Mucosa of descending colon (tissue), 3 donors: ENCODE results near the gene HS3ST4. TPM values are rescaled to one million over a fixed set of nuclear protein-coding genes. Genes with fewer than 3 reads are reported as not detected.

ENCODE experiments used
- ATAC-seq: fragments of 200-7000 bp; cut with Tn5 transposase; one replicate; pipeline ENCODE4 v1.9.1; 2020; ENCODE audit warnings: mild to moderate bottlenecking, moderate library complexity
- DNase-seq, 3 donors: peaks; one replicate each; pipeline ENCODE4 v3.0.0-alpha.2; 2020
- H3K36me3 ChIP-seq: fragments of 200-600 bp; one replicate; pipeline ENCODE4 v1.8.0; 2021; ENCODE audit warnings: low read depth, mild to moderate bottlenecking
- H3K4me1 ChIP-seq: fragments of 200-600 bp; one replicate; pipeline ENCODE4 v1.8.0; 2021; ENCODE audit warnings: low read depth, mild to moderate bottlenecking
- H3K4me3 ChIP-seq: fragments of 200-600 bp; one replicate; pipeline ENCODE4 v1.8.0; 2021; ENCODE audit warnings: mild to moderate bottlenecking
- H3K9me3 ChIP-seq: fragments of 200-600 bp; one replicate; pipeline ENCODE4 v1.8.0; 2021; ENCODE audit warnings: mild to moderate bottlenecking
- intact Hi-C, 2 donors: fragments of 100-400 bp; cut with DNase I in 1 of 2; cut with micrococcal nuclease in 1 of 2; formaldehyde crosslinking; loops; one replicate each; pipeline versions ENCODE4 v1.11.0 to v1.11.1; 2022; cut with DNase I, micrococcal nuclease
- total RNA-seq, 3 donors: library from RNA; stranded (reverse); fragmentation: NEBNext Ultra II Directional in 2 of 3; extraction: Animal tissue kit (Norgen Biotek cat#: 25700) in 2 of 3; gene quantifications; one replicate each; pipeline versions ENCODE4 v1.2.1 to v1.2.4, GENCODE V29; 2021 to 2023
- TF ChIP-seq, protein P1 (sequence below): fragments of 200-600 bp; IDR thresholded peaks from one replicate; pipeline ENCODE4 v1.8.0; 2022; ENCODE audit warnings: antibody characterized with exemption, mild to moderate bottlenecking
- donor health status: DM: no; HTN: no; CAD: no; lungs with moderate emphysema.
- donor health status: DM: no; HTN: no; CAD: no.
- donor health status: DM: no; HTN: yes; CAD: no.

Gene HS3ST4
- total RNA-seq, 3 donors from 2014 or later, result 0.41 TPM; not detected in 2

DNA sequence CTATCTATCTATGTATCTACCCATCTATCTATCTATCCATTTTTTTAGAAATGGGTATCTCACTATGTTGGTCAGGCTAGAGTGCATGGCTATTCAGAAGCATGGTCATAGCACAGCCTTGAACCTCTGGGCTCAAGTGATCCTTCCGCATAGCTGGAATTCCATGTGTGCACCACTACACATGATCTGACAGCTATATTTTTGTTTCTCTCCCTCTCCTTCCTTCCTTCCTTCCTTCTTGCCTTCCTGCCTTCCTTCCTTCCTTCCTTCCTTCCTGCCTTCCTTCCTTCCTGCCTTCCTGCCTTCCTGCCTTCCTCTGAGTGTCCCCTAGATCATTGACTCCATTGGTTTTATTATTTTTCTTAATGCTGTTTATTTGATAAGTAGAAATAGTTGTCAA, 108.1 kb downstream of the HS3ST4 start:
- DNase-seq (no peak), ATAC-seq (no peak)
- no peaks in the 10 kb centered on the region for H3K4me1 ChIP-seq
- no peak overlapping the region for H3K4me3 ChIP-seq
- intact Hi-C loops, result no loop called here
- no peaks in the 10 kb centered on the region for H3K9me3 ChIP-seq
- TF ChIP-seq, protein P1, sequence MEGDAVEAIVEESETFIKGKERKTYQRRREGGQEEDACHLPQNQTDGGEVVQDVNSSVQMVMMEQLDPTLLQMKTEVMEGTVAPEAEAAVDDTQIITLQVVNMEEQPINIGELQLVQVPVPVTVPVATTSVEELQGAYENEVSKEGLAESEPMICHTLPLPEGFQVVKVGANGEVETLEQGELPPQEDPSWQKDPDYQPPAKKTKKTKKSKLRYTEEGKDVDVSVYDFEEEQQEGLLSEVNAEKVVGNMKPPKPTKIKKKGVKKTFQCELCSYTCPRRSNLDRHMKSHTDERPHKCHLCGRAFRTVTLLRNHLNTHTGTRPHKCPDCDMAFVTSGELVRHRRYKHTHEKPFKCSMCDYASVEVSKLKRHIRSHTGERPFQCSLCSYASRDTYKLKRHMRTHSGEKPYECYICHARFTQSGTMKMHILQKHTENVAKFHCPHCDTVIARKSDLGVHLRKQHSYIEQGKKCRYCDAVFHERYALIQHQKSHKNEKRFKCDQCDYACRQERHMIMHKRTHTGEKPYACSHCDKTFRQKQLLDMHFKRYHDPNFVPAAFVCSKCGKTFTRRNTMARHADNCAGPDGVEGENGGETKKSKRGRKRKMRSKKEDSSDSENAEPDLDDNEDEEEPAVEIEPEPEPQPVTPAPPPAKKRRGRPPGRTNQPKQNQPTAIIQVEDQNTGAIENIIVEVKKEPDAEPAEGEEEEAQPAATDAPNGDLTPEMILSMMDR, result no peak
- H3K36me3 ChIP-seq, result no peaks in the 10 kb centered on the region

DNA sequence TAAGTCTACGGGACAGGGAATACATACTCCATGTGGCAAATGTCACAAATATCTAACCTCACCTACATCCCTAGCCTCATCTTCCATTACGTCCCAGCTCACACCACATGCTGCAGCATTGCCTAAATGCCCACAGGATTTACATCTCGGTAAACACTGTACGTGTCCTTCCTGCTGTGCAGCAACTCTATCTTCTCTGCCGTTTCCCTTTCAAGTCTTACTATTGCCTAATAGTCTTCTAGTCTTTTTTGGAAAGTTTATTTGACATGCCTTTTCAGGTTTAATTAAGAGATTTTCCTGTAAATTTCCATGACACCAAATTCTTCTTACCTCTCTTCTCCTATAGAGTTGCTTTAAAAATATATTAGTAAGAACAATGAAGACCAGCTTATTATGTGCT, 120.5 kb downstream of the HS3ST4 start:
- DNase-seq (no peak), ATAC-seq (no peak)
- Histone ChIP-seq H3K36me3 (no peaks in the 10 kb centered on the region), H3K4me3 (no peak overlapping the region), H3K4me1 (no peaks in the 10 kb centered on the region), H3K9me3 (no peaks in the 10 kb centered on the region)
- TF ChIP-seq, protein P1, result no peak
- intact Hi-C loops, result no loop called here

DNA sequence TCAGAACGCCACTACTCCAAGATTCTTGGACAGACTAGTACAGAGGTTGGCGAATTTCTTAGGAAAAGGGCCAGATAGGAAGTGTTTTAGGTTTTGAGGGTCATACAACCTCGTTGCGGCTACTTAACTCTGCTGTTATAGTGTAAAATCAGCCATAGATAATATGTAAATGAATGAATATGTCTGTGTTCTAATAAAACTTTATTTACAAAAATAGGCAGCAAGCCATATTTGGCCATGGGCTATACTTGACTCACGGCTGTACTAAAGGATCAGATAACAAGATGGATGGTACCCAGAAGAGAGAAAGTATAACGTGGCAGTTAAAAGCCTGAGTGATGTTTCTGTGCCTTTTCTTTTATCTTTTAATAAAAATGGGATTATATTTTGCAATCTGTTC, 125.5 kb downstream of the HS3ST4 start:
- H3K4me1 ChIP-seq, result no peaks in the 10 kb centered on the region
- no peaks in the 10 kb centered on the region for H3K36me3 ChIP-seq
- TF ChIP-seq, protein P1, result no peak
- intact Hi-C loops, result no loop called here
- no peaks in the 10 kb centered on the region for H3K9me3 ChIP-seq
- H3K4me3 ChIP-seq, result no peak overlapping the region
- no peak for ATAC-seq
- no peak for DNase-seq

DNA sequence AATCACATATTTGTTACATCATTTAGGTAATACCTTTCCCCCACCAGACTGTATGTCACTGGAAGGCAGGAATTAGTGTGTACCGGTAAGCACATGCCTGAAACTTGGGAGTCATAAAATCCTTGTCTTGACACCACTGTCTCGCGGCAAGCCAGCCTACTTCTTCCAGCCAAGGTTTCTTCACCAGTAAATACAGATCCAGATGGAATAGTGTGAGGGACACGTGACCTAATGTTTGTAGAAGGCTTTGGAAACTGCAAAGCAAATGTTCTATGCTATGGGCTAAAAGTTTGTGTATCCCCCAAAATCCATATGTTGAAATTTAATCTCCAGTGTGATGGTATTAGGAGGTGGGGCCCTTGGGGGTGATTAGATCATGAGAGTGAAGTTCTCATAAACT, 126.1 kb downstream of the HS3ST4 start:
- TF ChIP-seq, protein P1, result no peak
- Histone ChIP-seq H3K9me3 (no peaks in the 10 kb centered on the region), H3K36me3 (no peaks in the 10 kb centered on the region), H3K4me1 (no peaks in the 10 kb centered on the region), H3K4me3 (no peak overlapping the region)
- no peak for DNase-seq
- intact Hi-C loops, result no loop called here
- no peak for ATAC-seq

DNA sequence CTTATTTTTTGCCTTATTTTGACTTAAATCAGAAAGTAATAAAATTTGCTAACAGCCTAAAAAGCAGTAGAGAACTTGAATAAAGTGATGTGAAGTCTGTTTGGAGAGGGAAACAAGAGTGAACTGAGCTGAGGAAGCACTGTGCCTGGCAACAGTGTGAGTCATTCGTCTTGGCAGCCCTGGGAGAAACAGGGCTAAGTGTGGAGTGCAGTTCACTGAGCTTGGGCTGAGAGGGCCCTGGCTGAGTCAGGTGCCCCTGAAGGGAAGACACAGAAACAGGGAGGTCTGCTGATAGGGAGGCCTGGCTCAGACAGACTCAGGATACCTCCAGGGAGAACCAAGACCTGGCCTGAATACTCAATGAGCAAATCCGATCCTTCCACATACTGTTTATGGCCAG, 132.1 kb downstream of the HS3ST4 start:
- ATAC-seq (no peak), DNase-seq (no peak)
- H3K4me3 ChIP-seq, result no peak overlapping the region
- intact Hi-C loops, result no loop called here
- TF ChIP-seq, protein P1, result no peak
- H3K36me3 ChIP-seq, result no peaks in the 10 kb centered on the region
- H3K9me3 ChIP-seq, result no peaks in the 10 kb centered on the region
- no peaks in the 10 kb centered on the region for H3K4me1 ChIP-seq

DNA sequence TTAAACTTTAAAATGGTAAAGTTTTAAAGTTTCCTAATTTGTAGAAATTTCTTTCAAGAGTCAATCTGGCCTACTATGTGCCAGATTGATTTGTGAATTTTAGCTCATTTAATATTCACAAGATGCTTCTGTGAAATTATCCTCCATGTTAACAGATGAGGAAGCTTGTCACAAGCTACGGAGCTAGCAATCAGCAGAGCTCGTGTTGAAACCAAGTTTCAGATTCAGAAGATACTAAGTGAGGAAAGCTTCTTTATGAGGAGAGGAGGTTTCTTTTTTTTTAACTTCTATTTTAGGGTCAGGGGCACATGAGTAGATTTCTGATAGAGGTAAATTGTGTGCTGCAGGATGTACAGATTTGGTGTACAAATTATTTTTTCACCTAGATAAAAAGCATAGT, 135.9 kb downstream of the HS3ST4 start:
- no peak overlapping the region for H3K4me3 ChIP-seq
- ATAC-seq, result no peak
- no peak for DNase-seq
- no peaks in the 10 kb centered on the region for H3K36me3 ChIP-seq
- TF ChIP-seq, protein P1, result no peak
- no peaks in the 10 kb centered on the region for H3K4me1 ChIP-seq
- H3K9me3 ChIP-seq, result no peaks in the 10 kb centered on the region
- intact Hi-C loops, result no loop called here
